Neural progenitor cell (in vitro differentiated cells): ENCODE results near the gene ARHGEF9. TPM values are rescaled to one million over a fixed set of nuclear protein-coding genes. Genes with fewer than 3 reads are reported as not detected.

Experiments
- DNase-seq: peaks from one replicate; pipeline ENCODE4 v3.0.0-alpha.2; 2016; ENCODE audit warnings: low spot score
- H2AFZ ChIP-seq: fragments of 200-600 bp; sonication (generic); replicated peaks from 2 replicates; pipeline ENCODE4 v1.6.1; 2016; ENCODE audit warnings: antibody characterized with exemption
- H3F3A ChIP-seq: fragments of 200-600 bp; sonication (generic); 2 replicates; pipeline ENCODE4 v1.6.1; 2016; ENCODE audit warnings: antibody characterized with exemption, low read depth
- H3K27ac ChIP-seq: fragments of 200-600 bp; sonication (generic); 2 replicates; pipeline ENCODE4 v1.5.1; 2016; ENCODE audit warnings: mild to moderate bottlenecking
- H3K27me3 ChIP-seq: fragments of 200-600 bp; sonication (generic); 2 replicates; pipeline ENCODE4 v1.6.1; 2016; ENCODE audit warnings: mild to moderate bottlenecking, moderate library complexity
- H3K36me3 ChIP-seq: fragments of 200-600 bp; sonication (generic); 2 replicates; pipeline ENCODE4 v1.5.1; 2016
- H3K4me1 ChIP-seq: fragments of 200-600 bp; sonication (generic); 2 replicates; pipeline ENCODE4 v1.6.1; 2016; ENCODE audit warnings: mixed run types
- H3K4me2 ChIP-seq: fragments of 200-600 bp; sonication (generic); 2 replicates; pipeline ENCODE4 v1.6.1; 2016
- H3K4me3 ChIP-seq: fragments of 200-600 bp; sonication (generic); 2 replicates; pipeline ENCODE4 v1.5.1; 2016
- H3K79me2 ChIP-seq: fragments of 200-600 bp; sonication (generic); 2 replicates; pipeline ENCODE4 v1.6.1; 2016; ENCODE audit warnings: low read depth
- H3K9ac ChIP-seq: fragments of 200-600 bp; sonication (generic); 2 replicates; pipeline ENCODE4 v1.6.1; 2016
- H3K9me3 ChIP-seq: fragments of 200-600 bp; sonication (generic); 2 replicates; pipeline ENCODE4 v1.5.1; 2016; ENCODE audit warnings: low read depth
- H4K20me1 ChIP-seq: fragments of 200-600 bp; sonication (generic); 2 replicates; pipeline ENCODE4 v1.6.1; 2016; ENCODE audit warnings: low read depth
- H3K27ac Mint-ChIP-seq: 3 replicates; pipeline ENCODE4 v1.8.0; 2021; ENCODE audit warnings: mixed read lengths
- H3K27me3 Mint-ChIP-seq: 2 replicates; pipeline ENCODE4 v1.8.0; 2022; ENCODE audit warnings: low read depth, mild to moderate bottlenecking, inconsistent platforms, moderate library complexity, mixed read lengths; ENCODE audit not compliant: insufficient read depth
- H3K36me3 Mint-ChIP-seq: 3 replicates; pipeline ENCODE4 v1.8.0; 2021; ENCODE audit warnings: mixed read lengths
- H3K4me1 Mint-ChIP-seq: 3 replicates; pipeline ENCODE4 v1.8.0; 2021; ENCODE audit warnings: mixed read lengths
- H3K4me3 Mint-ChIP-seq: 3 replicates; pipeline ENCODE4 v1.8.0; 2021; ENCODE audit warnings: mild to moderate bottlenecking, moderate library complexity, mixed read lengths
- H3K9me3 Mint-ChIP-seq: 3 replicates; pipeline ENCODE4 v1.8.0; 2020; ENCODE audit warnings: mixed read lengths
- CTCF ChIP-seq: fragments of 200-600 bp; sonication (generic); IDR thresholded peaks from 2 replicates; pipeline ENCODE4 v1.5.1; 2017; ENCODE audit warnings: antibody characterized with exemption, mild to moderate bottlenecking
- EZH2 ChIP-seq: fragments of 200-600 bp; sonication (generic); IDR thresholded peaks from 2 replicates; pipeline ENCODE4 v1.6.1; 2017; ENCODE audit warnings: antibody characterized with exemption, mild to moderate bottlenecking, moderate library complexity
- EZH2phosphoT487 ChIP-seq: fragments of 200-600 bp; sonication (generic); IDR thresholded peaks from 2 replicates; pipeline ENCODE4 v1.6.1; 2017; ENCODE audit warnings: antibody characterized with exemption
- total RNA-seq: library from RNA; depleted of rRNA; stranded (reverse); fragments of >200 nt; gene quantifications from 2 replicates; pipeline ENCODE4 v1.2.3, GENCODE V29; 2015; ENCODE audit warnings: low replicate concordance

Gene ARHGEF9
- total RNA-seq, 1 donor from 2014 or later, result 49.7 TPM

GRCh38 chrX:63718010-63718694 lies 66.9 kb downstream of the ARHGEF9 start:
- no peak overlapping the region for H2AFZ ChIP-seq
- peaks cover 8% of the 10 kb centered on the region for H3K9me3 Mint-ChIP-seq
- no peak for DNase-seq
- peaks cover 3% of the 10 kb centered on the region for H3K27me3 Mint-ChIP-seq
- no peak overlapping the region for H3K4me3 ChIP-seq
- H3K9me3 ChIP-seq, result no peaks in the 10 kb centered on the region
- H3K79me2 ChIP-seq, result peaks cover 7% of the 10 kb centered on the region
- H3K36me3 Mint-ChIP-seq, result peaks cover 24% of the 10 kb centered on the region
- no peak overlapping the region for H3K4me3 Mint-ChIP-seq
- H3K4me1 ChIP-seq, result no peaks in the 10 kb centered on the region
- H3K27ac ChIP-seq, result no peak overlapping the region
- H3K4me1 Mint-ChIP-seq, result no peaks in the 10 kb centered on the region
- no peaks in the 10 kb centered on the region for H3K27me3 ChIP-seq
- H3F3A ChIP-seq, result no peaks in the 10 kb centered on the region
- no peak overlapping the region for H3K9ac ChIP-seq
- H3K27ac Mint-ChIP-seq, result no peak overlapping the region
- H4K20me1 ChIP-seq, result no peaks in the 10 kb centered on the region
- no peak for TF ChIP-seq EZH2
- TF ChIP-seq CTCF, result no peak
- TF ChIP-seq EZH2phosphoT487, result no peak
- no peak overlapping the region for H3K4me2 ChIP-seq
- no peaks in the 10 kb centered on the region for H3K36me3 ChIP-seq

- no peak overlapping the region for H3K4me3 Mint-ChIP-seq
Observed at GRCh38 chrX:63713526-63713925, 71.5 kb downstream of the ARHGEF9 start.

GRCh38 chrX:63708801-63709200 lies 76.2 kb downstream of the ARHGEF9 start:
- peaks cover 12% of the 10 kb centered on the region for H4K20me1 ChIP-seq
- TF ChIP-seq EZH2phosphoT487, result no peak
- TF ChIP-seq CTCF, result no peak
- TF ChIP-seq EZH2, result no peak
- no peaks in the 10 kb centered on the region for H3F3A ChIP-seq
- no peak overlapping the region for H3K9ac ChIP-seq
- peaks cover 4% of the 10 kb centered on the region for H3K9me3 ChIP-seq
- no peaks in the 10 kb centered on the region for H3K27me3 ChIP-seq
- no peak overlapping the region for H3K4me2 ChIP-seq
- H3K79me2 ChIP-seq, result peaks cover 48% of the 10 kb centered on the region
- H3K9me3 Mint-ChIP-seq, result peaks cover 12% of the 10 kb centered on the region
- no peak overlapping the region for H3K27ac ChIP-seq
- no peak overlapping the region for H3K4me3 Mint-ChIP-seq
- H3K36me3 Mint-ChIP-seq, result peaks cover 32% of the 10 kb centered on the region
- no peak overlapping the region for H3K4me3 ChIP-seq
- no peaks in the 10 kb centered on the region for H3K4me1 ChIP-seq
- DNase-seq, result no peak
- no peak overlapping the region for H3K27ac Mint-ChIP-seq
- H3K27me3 Mint-ChIP-seq, result peaks cover 2% of the 10 kb centered on the region
- H2AFZ ChIP-seq, result no peak overlapping the region
- H3K36me3 ChIP-seq, result no peaks in the 10 kb centered on the region
- peaks cover 2% of the 10 kb centered on the region for H3K4me1 Mint-ChIP-seq

More at GRCh38 chrX:63713526-63713925, 71.5 kb downstream of the ARHGEF9 start:
- no peak overlapping the region for H3K9ac ChIP-seq
- no peak overlapping the region for H3K27ac ChIP-seq
- peak; percentile 25 for DNase-seq
- no peaks in the 10 kb centered on the region for H3K27me3 ChIP-seq
- peaks cover 2% of the 10 kb centered on the region for H3K4me1 Mint-ChIP-seq
- no peak overlapping the region for H3K4me3 ChIP-seq
- peaks cover 4% of the 10 kb centered on the region for H3K9me3 ChIP-seq
- H4K20me1 ChIP-seq, result peaks cover 7% of the 10 kb centered on the region
- no peaks in the 10 kb centered on the region for H3F3A ChIP-seq
- H3K4me2 ChIP-seq, result no peak overlapping the region
- H3K36me3 ChIP-seq, result no peaks in the 10 kb centered on the region
- H3K9me3 Mint-ChIP-seq, result peaks cover 14% of the 10 kb centered on the region
- peaks cover 46% of the 10 kb centered on the region for H3K79me2 ChIP-seq
- H2AFZ ChIP-seq, result no peak overlapping the region
- TF ChIP-seq EZH2 (no peak), EZH2phosphoT487 (no peak), CTCF (no peak)
- H3K4me1 ChIP-seq, result no peaks in the 10 kb centered on the region
- peaks cover 4% of the 10 kb centered on the region for H3K27me3 Mint-ChIP-seq
- peaks cover 37% of the 10 kb centered on the region for H3K36me3 Mint-ChIP-seq
- no peak overlapping the region for H3K27ac Mint-ChIP-seq
